Endodermal cell (in vitro differentiated cells): ENCODE data around the gene BTBD18. TPM values are rescaled to one million over a fixed set of nuclear protein-coding genes. Genes with fewer than 3 reads are reported as not detected.

ENCODE experiments used
- DNase-seq: peaks from one replicate; pipeline ENCODE4 v3.0.0-alpha.2; 2017
- H3K27ac ChIP-seq: 2 replicates; pipeline ENCODE4 v1.5.1; 2013; ENCODE audit warnings: mild to moderate bottlenecking, low read depth, low read length, moderate library complexity
- H3K27me3 ChIP-seq: 2 replicates; pipeline ENCODE4 v1.6.1; 2013; ENCODE audit warnings: mild to moderate bottlenecking, low read length, moderate library complexity; ENCODE audit not compliant: insufficient read depth, control insufficient read depth, poor library complexity, severe bottlenecking
- H3K36me3 ChIP-seq: 2 replicates; pipeline ENCODE4 v1.7.0; 2013; ENCODE audit warnings: mild to moderate bottlenecking, low read length, moderate library complexity; ENCODE audit not compliant: control insufficient read depth, insufficient read depth
- H3K4me1 ChIP-seq: one replicate; pipeline ENCODE4 v1.7.0; 2013; ENCODE audit warnings: low read length; ENCODE audit not compliant: control insufficient read depth, insufficient read depth
- H3K4me3 ChIP-seq: 2 replicates; pipeline ENCODE4 v1.5.1; 2013; ENCODE audit warnings: mild to moderate bottlenecking, low read length, moderate library complexity
- H3K9ac ChIP-seq: 2 replicates; pipeline ENCODE4 v1.6.1; 2013; ENCODE audit warnings: mild to moderate bottlenecking, low read length, moderate library complexity; ENCODE audit not compliant: poor library complexity, severe bottlenecking; ENCODE audit errors: extremely low read depth
- H3K9me3 ChIP-seq: 2 replicates; pipeline ENCODE4 v1.6.1; 2013; ENCODE audit warnings: mild to moderate bottlenecking, low read length, moderate library complexity; ENCODE audit not compliant: control insufficient read depth
- H3K27ac Mint-ChIP-seq: 2 replicates; pipeline ENCODE4 v1.8.0; 2020; ENCODE audit warnings: mixed read lengths
- H3K27me3 Mint-ChIP-seq: 2 replicates; pipeline ENCODE4 v1.8.0; 2021; ENCODE audit warnings: mild to moderate bottlenecking, mixed read lengths; ENCODE audit not compliant: insufficient read depth
- H3K36me3 Mint-ChIP-seq: 2 replicates; pipeline ENCODE4 v1.8.0; 2020; ENCODE audit warnings: low read depth, mixed read lengths
- H3K4me1 Mint-ChIP-seq: 2 replicates; pipeline ENCODE4 v1.8.0; 2020; ENCODE audit warnings: mixed read lengths
- H3K4me3 Mint-ChIP-seq: 2 replicates; pipeline ENCODE4 v1.8.0; 2020; ENCODE audit warnings: mild to moderate bottlenecking, moderate library complexity, mixed read lengths
- H3K9me3 Mint-ChIP-seq: 2 replicates; pipeline ENCODE4 v1.8.0; 2020; ENCODE audit warnings: mild to moderate bottlenecking, mixed read lengths
- WGBS, 2 experiments: methylation state at CpG; one replicate each; pipeline versions ENCODE4 v1.1.5 to v1.1.7; 2013; ENCODE audit warnings: missing lambda C conversion rate in 2 of 2, mixed read lengths in 1 of 2; ENCODE audit not compliant: insufficient coverage in 1 of 2, insufficient read length in 1 of 2; 5-methylcytosine and 5-hydroxymethylcytosine counted together
- total RNA-seq, 2 donors: library from RNA; stranded (reverse); fragmentation: NEBNext Ultra II Directional in 1 of 2; extraction: Animal tissue kit (Norgen Biotek cat#: 25700) in 1 of 2; gene quantifications; 2 replicates in 1 of 2; 3 replicates in 1 of 2; pipeline ENCODE4 v1.2.1, GENCODE V29; 2021
- TF ChIP-seq, protein P1 (sequence below): fragments of 200-600 bp; sonication (generic); conservative IDR thresholded peaks from 2 replicates; pipeline ENCODE4 v1.5.0; 2021; ENCODE audit warnings: antibody characterized with exemption, mild to moderate bottlenecking

The BTBD18 gene
- total RNA-seq, 2 donors from 2014 or later: not detected

DNA sequence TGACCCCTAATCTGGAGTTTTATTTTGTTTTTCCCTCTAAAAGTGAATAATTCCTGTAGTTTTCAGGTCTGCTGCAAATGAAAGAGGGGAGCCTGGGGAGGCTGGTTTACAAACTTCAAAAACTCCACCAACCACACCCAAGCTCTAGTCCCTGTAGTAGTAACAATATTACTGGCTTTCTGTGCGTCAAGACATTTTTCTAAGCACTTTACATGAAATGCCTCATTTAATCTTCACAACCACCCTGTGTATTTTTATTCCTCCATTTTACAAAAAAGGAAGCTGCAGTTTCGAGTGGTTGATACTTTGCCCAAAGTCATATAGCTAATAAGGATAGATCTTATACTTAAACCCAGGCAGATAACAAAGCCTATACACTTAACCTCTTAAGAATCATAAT is 33.5 kb upstream of the BTBD18 start:
- Mint-ChIP-seq H3K4me3 (no peak overlapping the region), H3K4me1 (peaks cover 62% of the 10 kb centered on the region), H3K9me3 (no peaks in the 10 kb centered on the region), H3K27ac (peak overlapping the region; percentile 21), H3K36me3 (peaks cover 26% of the 10 kb centered on the region), H3K27me3 (no peaks in the 10 kb centered on the region)
- 83 to 92% methylated on average over 1 to 2 of the region's 2 CpGs for WGBS, 2 experiments
- DNase-seq: no peak
- Histone ChIP-seq H3K9ac (no peak overlapping the region), H3K36me3 (peaks cover 16% of the 10 kb centered on the region), H3K4me1 (peaks cover 15% of the 10 kb centered on the region), H3K27ac (no peak overlapping the region), H3K4me3 (no peak overlapping the region), H3K27me3 (no peaks in the 10 kb centered on the region), H3K9me3 (no peaks in the 10 kb centered on the region)
- TF ChIP-seq, protein P1, sequence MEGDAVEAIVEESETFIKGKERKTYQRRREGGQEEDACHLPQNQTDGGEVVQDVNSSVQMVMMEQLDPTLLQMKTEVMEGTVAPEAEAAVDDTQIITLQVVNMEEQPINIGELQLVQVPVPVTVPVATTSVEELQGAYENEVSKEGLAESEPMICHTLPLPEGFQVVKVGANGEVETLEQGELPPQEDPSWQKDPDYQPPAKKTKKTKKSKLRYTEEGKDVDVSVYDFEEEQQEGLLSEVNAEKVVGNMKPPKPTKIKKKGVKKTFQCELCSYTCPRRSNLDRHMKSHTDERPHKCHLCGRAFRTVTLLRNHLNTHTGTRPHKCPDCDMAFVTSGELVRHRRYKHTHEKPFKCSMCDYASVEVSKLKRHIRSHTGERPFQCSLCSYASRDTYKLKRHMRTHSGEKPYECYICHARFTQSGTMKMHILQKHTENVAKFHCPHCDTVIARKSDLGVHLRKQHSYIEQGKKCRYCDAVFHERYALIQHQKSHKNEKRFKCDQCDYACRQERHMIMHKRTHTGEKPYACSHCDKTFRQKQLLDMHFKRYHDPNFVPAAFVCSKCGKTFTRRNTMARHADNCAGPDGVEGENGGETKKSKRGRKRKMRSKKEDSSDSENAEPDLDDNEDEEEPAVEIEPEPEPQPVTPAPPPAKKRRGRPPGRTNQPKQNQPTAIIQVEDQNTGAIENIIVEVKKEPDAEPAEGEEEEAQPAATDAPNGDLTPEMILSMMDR: no peak

GRCh38 chr11:57781529-57781943 is 29.9 kb upstream of the BTBD18 start:
- H3K27me3 ChIP-seq: no peaks in the 10 kb centered on the region
- Mint-ChIP-seq H3K27me3 (no peaks in the 10 kb centered on the region), H3K4me1 (peaks cover 74% of the 10 kb centered on the region), H3K9me3 (no peaks in the 10 kb centered on the region), H3K36me3 (peaks cover 22% of the 10 kb centered on the region), H3K4me3 (peak overlapping the region; percentile 49), H3K27ac (peak overlapping the region; percentile 100)
- H3K27ac ChIP-seq: peak overlapping the region; percentile 62
- no peak overlapping the region for H3K4me3 ChIP-seq
- peak overlapping the region; percentile 58 for H3K9ac ChIP-seq
- H3K4me1 ChIP-seq: peaks cover 31% of the 10 kb centered on the region
- DNase-seq: peak; percentile 94
- H3K36me3 ChIP-seq: peaks cover 4% of the 10 kb centered on the region
- H3K9me3 ChIP-seq: no peaks in the 10 kb centered on the region
- WGBS, 2 experiments: 57 to 77% methylated on average over 1 to 2 of the region's 3 CpGs
- TF ChIP-seq, protein P1: no peak

DNA sequence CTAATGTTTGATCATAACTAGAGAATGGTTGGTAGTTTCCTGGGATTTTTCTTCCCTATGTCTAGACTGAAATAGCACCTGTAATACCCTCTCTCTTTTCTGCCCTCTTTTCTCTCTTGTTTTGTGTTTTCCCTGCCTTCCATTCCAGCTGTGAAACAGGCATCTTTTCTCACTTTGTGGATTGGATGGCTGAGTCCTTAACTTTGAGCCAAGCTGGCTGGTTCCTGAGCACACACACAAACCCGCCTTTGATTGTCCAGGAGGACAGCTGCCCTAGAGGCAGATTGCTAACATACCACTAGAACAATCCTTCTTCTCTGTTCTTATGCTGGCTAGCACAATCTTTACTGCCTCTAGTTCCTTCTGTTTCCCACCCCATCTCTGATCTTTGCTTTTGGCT is 27.7 kb upstream of the BTBD18 start:
- Mint-ChIP-seq H3K27ac (peak overlapping the region; percentile 100), H3K4me1 (peaks cover 83% of the 10 kb centered on the region), H3K36me3 (peaks cover 16% of the 10 kb centered on the region), H3K9me3 (no peaks in the 10 kb centered on the region), H3K27me3 (no peaks in the 10 kb centered on the region), H3K4me3 (peak overlapping the region; percentile 51)
- Histone ChIP-seq H3K4me3 (peak overlapping the region; percentile 68), H3K9me3 (no peaks in the 10 kb centered on the region), H3K4me1 (peaks cover 42% of the 10 kb centered on the region), H3K9ac (peak overlapping the region; percentile 92), H3K27ac (peak overlapping the region; percentile 98), H3K27me3 (no peaks in the 10 kb centered on the region), H3K36me3 (peaks cover 5% of the 10 kb centered on the region)
- TF ChIP-seq, protein P1: peak; percentile 53
- DNase-seq: peak; percentile 81
- 44 to 86% methylated on average over 1 of the region's 1 CpG for WGBS, 2 experiments
